Activated naive CD8-positive, alpha-beta T cell treated with anti-CD3 and anti-CD28 coated beads, Interleukin-2, amount 10 ng/mL, durations not matched to agents 7 days and 5 days (primary cell): ENCODE results near the gene ZDHHC24. TPM values are rescaled to one million over a fixed set of nuclear protein-coding genes. Genes with fewer than 3 reads are reported as not detected.
"Not testable (repeated sequence)": the region's sequence is repeated elsewhere in the genome, so short reads cannot be mapped to it uniquely, and the experiment has no call there.

Source experiments
- ATAC-seq: fragments of 150-1000 bp; cut with Tn5 transposase; one replicate; pipeline ENCODE4 v1.10.0; 2021; ENCODE audit warnings: low read depth, moderate library complexity
- POLR2A ChIA-PET: fragments of 350-600 bp; sonication (Branson Sonifier 250); formaldehyde crosslinking; loops from one replicate; lab custom pipeline; 2021; ENCODE audit warnings: antibody characterized with exemption; lab: Charles Lee
- DNase-seq: peaks from one replicate; pipeline ENCODE4 v3.0.0; 2021
- H3K27ac Mint-ChIP-seq: one replicate; pipeline ENCODE4 v1.8.0; 2022; ENCODE audit warnings: mild to moderate bottlenecking, mixed read lengths
- H3K27me3 Mint-ChIP-seq: one replicate; pipeline ENCODE4 v1.8.0; 2022; ENCODE audit warnings: mild to moderate bottlenecking, moderate library complexity, mixed read lengths
- H3K36me3 Mint-ChIP-seq: one replicate; pipeline ENCODE4 v1.8.0; 2021; ENCODE audit warnings: mild to moderate bottlenecking, mixed read lengths
- H3K4me1 Mint-ChIP-seq: one replicate; pipeline ENCODE4 v1.8.0; 2021; ENCODE audit warnings: mixed read lengths
- H3K4me3 Mint-ChIP-seq: one replicate; pipeline ENCODE4 v1.8.0; 2022; ENCODE audit warnings: mild to moderate bottlenecking, moderate library complexity, mixed read lengths
- H3K9me3 Mint-ChIP-seq: one replicate; pipeline ENCODE4 v1.8.0; 2021; ENCODE audit warnings: mixed read lengths
- total RNA-seq, 2 experiments: library from RNA; stranded (reverse); gene quantifications; one replicate each; pipeline ENCODE4 v1.2.3, GENCODE V29; 2021

Gene ZDHHC24
- total RNA-seq, 2 experiments from 2014 or later: 22.1 to 23.0 TPM

DNA sequence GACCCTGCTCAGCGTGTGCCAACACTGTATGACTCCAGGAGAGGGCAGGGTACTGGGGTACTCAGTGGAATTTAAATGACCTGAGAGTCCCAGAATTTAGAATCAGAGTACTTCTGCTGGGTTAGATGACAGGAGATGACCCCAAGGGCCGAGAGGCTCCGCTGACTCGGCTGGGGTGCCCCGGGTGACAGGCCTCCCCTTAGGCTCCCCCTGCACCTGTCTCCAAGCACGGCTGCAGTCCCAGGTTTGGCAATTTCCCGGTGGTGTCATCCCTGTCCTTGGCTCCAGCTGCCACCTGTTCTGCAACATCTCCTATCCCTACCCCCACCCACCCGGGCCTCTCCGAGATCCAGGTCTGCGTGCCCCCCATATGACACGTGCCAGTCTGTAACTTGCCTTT is 2.2 kb upstream of the ZDHHC24 start:
- ATAC-seq (no peak), DNase-seq (no peak)
- H3K4me3 Mint-ChIP-seq: no peak overlapping the region
- peaks cover 3% of the 10 kb centered on the region for H3K36me3 Mint-ChIP-seq
- no peaks in the 10 kb centered on the region for H3K9me3 Mint-ChIP-seq
- POLR2A ChIA-PET: no interaction called here
- no peak overlapping the region for H3K27ac Mint-ChIP-seq
- H3K4me1 Mint-ChIP-seq: peaks cover 17% of the 10 kb centered on the region
- H3K27me3 Mint-ChIP-seq: peaks cover 7% of the 10 kb centered on the region

DNA sequence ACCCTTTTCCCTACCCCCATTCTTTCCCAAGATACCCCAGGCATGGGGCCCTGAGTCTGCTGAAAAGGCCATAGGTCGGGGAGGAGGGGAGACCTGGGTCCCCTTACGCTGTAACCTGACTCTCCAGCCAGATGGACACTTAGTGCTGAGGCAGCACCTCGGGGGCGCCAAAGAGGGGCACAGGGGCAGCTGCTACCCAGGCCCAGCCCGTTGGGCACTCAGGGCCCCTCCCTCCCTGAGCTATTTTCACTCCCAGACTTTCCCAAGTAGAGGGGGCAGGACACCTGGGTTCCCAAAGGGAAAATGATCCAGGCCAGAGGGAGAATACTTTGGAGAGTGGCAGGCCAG is 1.8 kb upstream of the ZDHHC24 start:
- Mint-ChIP-seq H3K27ac (no peak overlapping the region), H3K27me3 (peaks cover 7% of the 10 kb centered on the region), H3K9me3 (no peaks in the 10 kb centered on the region), H3K4me1 (peaks cover 18% of the 10 kb centered on the region), H3K36me3 (peaks cover 5% of the 10 kb centered on the region), H3K4me3 (no peak overlapping the region)
- ATAC-seq (no peak), DNase-seq (no peak)
- POLR2A ChIA-PET: interaction anchor here (6.0 kb wide), 1 partner anchor 130 kb away, joined by 37 read pairs; the partner anchor contains the start of gene RBM4B

GRCh38 chr11:66546966-66547661 is 1.3 kb upstream of the ZDHHC24 start:
- DNase-seq (no peak), ATAC-seq (no peak)
- Mint-ChIP-seq H3K9me3 (no peaks in the 10 kb centered on the region), H3K27ac (no peak overlapping the region), H3K27me3 (peaks cover 7% of the 10 kb centered on the region), H3K4me1 (peaks cover 21% of the 10 kb centered on the region), H3K36me3 (peaks cover 11% of the 10 kb centered on the region), H3K4me3 (peak overlapping the region; percentile 83)
- POLR2A ChIA-PET: interaction anchor here (0.7 to 6.0 kb wide), 11 partner anchors 8 to 309 kb away, joined by 3 to 37 read pairs (median 5); partner anchors contain the start of genes CTSF, RBM14 and RBM4B

- H3K9me3 Mint-ChIP-seq: no peaks in the 10 kb centered on the region
- POLR2A ChIA-PET: interaction anchor here (0.5 to 6.0 kb wide), 17 partner anchors 9 to 310 kb away, joined by 3 to 37 read pairs (median 5); partner anchors contain the start of genes CTSF, DPP3, PELI3 and RBM14
Observed at GRCh38 chr11:66546368-66546965, 619 bp upstream of the ZDHHC24 start, which contains the start of gene ACTN3. TSS of gene ACTN3 (plus strand) at chr11:66546903. CDS start at chr11:66546938, 35 bp downstream.

DNA sequence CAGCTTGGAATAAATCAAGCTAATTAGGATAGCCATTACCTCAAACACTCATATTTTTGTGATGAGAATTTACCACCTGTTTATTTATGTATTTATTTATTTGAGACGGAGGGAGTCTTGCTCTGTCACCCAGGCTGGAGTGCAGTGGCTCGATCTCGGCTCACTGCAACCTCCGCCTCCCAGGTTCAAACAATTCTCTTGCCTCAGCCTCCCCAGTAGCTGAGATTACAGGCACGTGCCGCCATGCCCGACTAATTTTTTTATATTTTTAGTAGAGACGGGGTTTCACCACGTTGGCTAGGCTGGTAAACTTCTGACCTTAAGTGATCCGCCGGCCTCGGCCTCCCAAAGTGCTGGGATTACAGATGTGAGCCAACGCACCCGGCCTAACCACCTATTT is 896 bp downstream of the ZDHHC24 start:
- H3K4me3 Mint-ChIP-seq: peak overlapping the region; percentile 83
- H3K27ac Mint-ChIP-seq: peak overlapping the region; percentile 65
- H3K9me3 Mint-ChIP-seq, H3K27me3 Mint-ChIP-seq, ATAC-seq, DNase-seq: not testable (repeated sequence)
- H3K4me1 Mint-ChIP-seq: peaks cover 25% of the 10 kb centered on the region
- POLR2A ChIA-PET: interaction anchor here (1.2 to 6.0 kb wide), 8 partner anchors 23 to 311 kb away, joined by 3 to 37 read pairs (median 8); partner anchors contain the start of genes CTSF, DPP3, PELI3 and RBM14
- H3K36me3 Mint-ChIP-seq: peaks cover 19% of the 10 kb centered on the region

More at GRCh38 chr11:66546368-66546965, 619 bp upstream of the ZDHHC24 start, which contains the start of gene ACTN3:
- peak within 1 kb of the TSS; percentile 62 for H3K27ac Mint-ChIP-seq
- peak within 1 kb of the TSS; percentile 83 for H3K4me3 Mint-ChIP-seq
- no peak for DNase-seq
- ATAC-seq: no peak
- H3K36me3 Mint-ChIP-seq: peaks cover 16% of the 10 kb centered on the region
- peaks cover 7% of the 10 kb centered on the region for H3K27me3 Mint-ChIP-seq
- peaks cover 24% of the 10 kb centered on the region for H3K4me1 Mint-ChIP-seq

GRCh38 chr11:66543263-66544107 is 2.4 kb downstream of the ZDHHC24 start:
- Mint-ChIP-seq H3K4me3 (peak overlapping the region; percentile 73), H3K4me1 (peaks cover 25% of the 10 kb centered on the region), H3K9me3 (no peaks in the 10 kb centered on the region), H3K27ac (peak overlapping the region; percentile 90), H3K36me3 (peaks cover 19% of the 10 kb centered on the region), H3K27me3 (peaks cover under 1% of the 10 kb centered on the region)
- ATAC-seq: peak; percentile 77
- POLR2A ChIA-PET: interaction anchor here (0.6 to 6.0 kb wide), 6 partner anchors 64 to 252 kb away, joined by 3 to 37 read pairs (median 4); partner anchors contain the start of genes DPP3, RBM14, RBM4 and RBM4B
- DNase-seq: peak; percentile 76

GRCh38 chr11:66542362-66542761 is 3.5 kb downstream of the ZDHHC24 start:
- ATAC-seq (no peak), DNase-seq (no peak)
- Mint-ChIP-seq H3K9me3 (no peaks in the 10 kb centered on the region), H3K27me3 (no peaks in the 10 kb centered on the region), H3K4me3 (no peak overlapping the region), H3K4me1 (peaks cover 25% of the 10 kb centered on the region), H3K36me3 (peaks cover 19% of the 10 kb centered on the region), H3K27ac (peak overlapping the region; percentile 8)
- POLR2A ChIA-PET: interaction anchor here (0.5 to 6.0 kb wide), 3 partner anchors 11 to 135 kb away, joined by 5 to 37 read pairs (median 11); partner anchors contain the start of genes RBM14 and RBM4B

GRCh38 chr11:66541892-66542291 is 4.0 kb downstream of the ZDHHC24 start:
- POLR2A ChIA-PET: interaction anchor here (0.5 to 6.0 kb wide), 3 partner anchors 12 to 136 kb away, joined by 5 to 37 read pairs (median 11); partner anchors contain the start of genes RBM14 and RBM4B
- Mint-ChIP-seq H3K36me3 (peaks cover 19% of the 10 kb centered on the region), H3K4me3 (no peak overlapping the region), H3K9me3 (no peaks in the 10 kb centered on the region), H3K27me3 (no peaks in the 10 kb centered on the region), H3K27ac (peak overlapping the region; percentile 57), H3K4me1 (peaks cover 25% of the 10 kb centered on the region)
- DNase-seq (no peak), ATAC-seq (no peak)

GRCh38 chr11:66540598-66540997 is 5.2 kb downstream of the ZDHHC24 start:
- Mint-ChIP-seq H3K36me3 (peaks cover 22% of the 10 kb centered on the region), H3K4me1 (peaks cover 23% of the 10 kb centered on the region)
- H3K4me3 Mint-ChIP-seq, H3K9me3 Mint-ChIP-seq, ATAC-seq, POLR2A ChIA-PET, H3K27ac Mint-ChIP-seq, DNase-seq, H3K27me3 Mint-ChIP-seq: not testable (repeated sequence)

- no peak for DNase-seq
- POLR2A ChIA-PET: interaction anchor here (0.7 kb wide), 1 partner anchor 76 kb away, joined by 3 read pairs; the partner anchor contains the start of gene RBM14
- Mint-ChIP-seq H3K27me3 (no peaks in the 10 kb centered on the region), H3K4me3 (no peak overlapping the region), H3K36me3 (peaks cover 27% of the 10 kb centered on the region), H3K4me1 (peaks cover 20% of the 10 kb centered on the region), H3K27ac (no peak overlapping the region), H3K9me3 (no peaks in the 10 kb centered on the region)
- no peak for ATAC-seq
Observed at GRCh38 chr11:66539870-66540213, 6.0 kb downstream of the ZDHHC24 start.

GRCh38 chr11:66539170-66539869 is 6.5 kb downstream of the ZDHHC24 start:
- H3K27me3 Mint-ChIP-seq: no peaks in the 10 kb centered on the region
- DNase-seq (no peak), ATAC-seq (no peak)
- H3K4me3 Mint-ChIP-seq: no peak overlapping the region
- no peaks in the 10 kb centered on the region for H3K9me3 Mint-ChIP-seq
- peaks cover 27% of the 10 kb centered on the region for H3K36me3 Mint-ChIP-seq
- peaks cover 19% of the 10 kb centered on the region for H3K4me1 Mint-ChIP-seq
- POLR2A ChIA-PET: interaction anchor here (0.7 kb wide), 1 partner anchor 77 kb away, joined by 3 read pairs; the partner anchor contains the start of gene RBM14
- no peak overlapping the region for H3K27ac Mint-ChIP-seq

- DNase-seq: no peak
- no peaks in the 10 kb centered on the region for H3K27me3 Mint-ChIP-seq
- H3K4me1 Mint-ChIP-seq: no peaks in the 10 kb centered on the region
- POLR2A ChIA-PET: interaction anchor here (1.8 kb wide), 1 partner anchor 13 kb away, joined by 5 read pairs; the partner anchor contains the start of genes ACTN3 and ZDHHC24
- H3K36me3 Mint-ChIP-seq: peaks cover 7% of the 10 kb centered on the region
- no peak for ATAC-seq
- H3K9me3 Mint-ChIP-seq: no peaks in the 10 kb centered on the region
- H3K4me3 Mint-ChIP-seq: no peak overlapping the region
- H3K27ac Mint-ChIP-seq: no peak overlapping the region
Observed at GRCh38 chr11:66532784-66533183, 13.1 kb downstream of the ZDHHC24 start.
